H1 (cell line): ENCODE measurements around the gene PIGH. TPM values are rescaled to one million over a fixed set of nuclear protein-coding genes. Genes with fewer than 3 reads are reported as not detected.

Experiments
- CTCF ChIA-PET: fragments of 300-600 bp; sonication (Branson Sonifier 250); formaldehyde crosslinking; loops from one replicate; lab custom pipeline; 2021; ENCODE audit not compliant: partially characterized antibody; lab: Charles Lee
- POLR2A ChIA-PET: fragments of 300-600 bp; sonication (Branson Sonifier 250); formaldehyde crosslinking; loops from one replicate; lab custom pipeline; 2021; ENCODE audit warnings: inconsistent platforms; ENCODE audit not compliant: partially characterized antibody; lab: Charles Lee
- DNase-seq, 2 experiments: peaks; one replicate each; pipeline versions ENCODE4 v3.0.0 to v3.0.0-alpha.2; 2010 to 2022; ENCODE audit warnings: low spot score in 2 of 2, low read depth in 1 of 2, mixed read lengths in 1 of 2
- FAIRE-seq: peaks from 2 replicates; lab custom pipeline; 2011; peaks lifted over from hg19 to GRCh38; lab: Jason Lieb, UNC
- H2AFZ ChIP-seq: 2 replicates; pipeline ENCODE4 v1.8.1; 2012; ENCODE audit warnings: low read length, inconsistent platforms
- H2AK5ac ChIP-seq: 2 replicates; pipeline ENCODE4 v1.6.1; 2013; ENCODE audit warnings: low read depth, low read length
- H2BK120ac ChIP-seq: replicated peaks from 2 replicates; pipeline ENCODE3; 2013; ENCODE audit warnings: low read depth, low read length, inconsistent platforms
- H2BK12ac ChIP-seq: 2 replicates; pipeline ENCODE4 v1.6.1; 2013; ENCODE audit warnings: low read depth, low read length
- H2BK15ac ChIP-seq: 2 replicates; pipeline ENCODE4 v1.6.1; 2013; ENCODE audit warnings: low read length
- H2BK20ac ChIP-seq: 2 replicates; pipeline ENCODE4 v1.6.1; 2013; ENCODE audit warnings: low read length
- H2BK5ac ChIP-seq: 2 replicates; pipeline ENCODE4 v1.6.1; 2013; ENCODE audit warnings: low read depth, low read length
- H3K14ac ChIP-seq: 2 replicates; pipeline ENCODE4 v1.6.1; 2013; ENCODE audit warnings: inconsistent platforms; ENCODE audit not compliant: insufficient read length
- H3K18ac ChIP-seq: 2 replicates; pipeline ENCODE4 v1.6.1; 2013; ENCODE audit warnings: low read length; ENCODE audit errors: extremely low read depth
- H3K23ac ChIP-seq: 2 replicates; pipeline ENCODE4 v1.6.1; 2013; ENCODE audit warnings: inconsistent platforms; ENCODE audit not compliant: insufficient read length
- H3K23me2 ChIP-seq: 2 replicates; pipeline ENCODE4 v1.6.1; 2013; ENCODE audit warnings: low read depth, low read length
- H3K27ac ChIP-seq: 2 replicates; pipeline ENCODE4 v1.6.1; 2011; ENCODE audit warnings: low read depth, low read length, inconsistent platforms
- H3K27me3 ChIP-seq, 4 experiments: replicated peaks in 1 of 4; 1 replicate in 1 of 4; 2 replicates in 3 of 4; pipeline versions ENCODE4 v1.6.1 to v1.8.1; 2011 to 2013; ENCODE audit warnings: low read length in 3 of 4, mild to moderate bottlenecking in 3 of 4, inconsistent platforms in 2 of 4, mixed read lengths in 2 of 4, moderate library complexity in 1 of 4; ENCODE audit not compliant: control insufficient read depth in 3 of 4, insufficient read depth in 3 of 4; ENCODE audit errors: extremely low read depth in 1 of 4
- H3K36me3 ChIP-seq, 4 experiments: 2 replicates each; pipeline versions ENCODE4 v1.6.1 to v1.8.1; 2011 to 2013; ENCODE audit warnings: mild to moderate bottlenecking in 4 of 4, low read length in 3 of 4, moderate library complexity in 2 of 4, control low read depth in 1 of 4, inconsistent platforms in 1 of 4; ENCODE audit not compliant: insufficient read depth in 4 of 4, control insufficient read depth in 2 of 4
- H3K4ac ChIP-seq: replicated peaks from 2 replicates; pipeline ENCODE3; 2013; ENCODE audit warnings: low read length, low read depth, mixed read lengths, inconsistent platforms; ENCODE audit not compliant: insufficient read length
- H3K4me1 ChIP-seq, 4 experiments: replicated peaks in 1 of 4; 1 replicate in 1 of 4; 2 replicates in 3 of 4; pipeline versions ENCODE4 v1.6.1 to v1.8.1; 2011 to 2013; ENCODE audit warnings: low read length in 3 of 4, inconsistent platforms in 2 of 4, mixed read lengths in 1 of 4; ENCODE audit not compliant: insufficient read depth in 4 of 4, control insufficient read depth in 3 of 4
- H3K4me2 ChIP-seq, 2 experiments: 2 replicates each; pipeline versions ENCODE4 v1.6.1 to v1.8.1; 2011 to 2013; ENCODE audit warnings: low read depth in 2 of 2, low read length in 2 of 2, control low read depth in 1 of 2, inconsistent platforms in 1 of 2, mild to moderate bottlenecking in 1 of 2; ENCODE audit not compliant: insufficient read depth in 1 of 2
- H3K4me3 ChIP-seq, 4 experiments: fragments of 200-600, 300-600 bp in 1 of 4; sonication (generic), shearing (Covaris generic), sonication (Bioruptor Twin) in 1 of 4; 2 replicates each; pipeline versions ENCODE4 v1.5.1 to v1.8.1; 2011 to 2016; ENCODE audit warnings: low read length in 4 of 4, low read depth in 3 of 4, control low read depth in 2 of 4, inconsistent platforms in 2 of 4, mild to moderate bottlenecking in 2 of 4, mixed read lengths in 1 of 4, moderate library complexity in 1 of 4; ENCODE audit not compliant: insufficient read depth in 2 of 4; ENCODE audit errors: extremely low read depth in 1 of 4
- H3K56ac ChIP-seq: replicated peaks from 2 replicates; pipeline ENCODE3; 2013; ENCODE audit warnings: low read depth, mild to moderate bottlenecking, mixed read lengths, low read length, inconsistent platforms; ENCODE audit not compliant: insufficient read length
- H3K79me1 ChIP-seq: 2 replicates; pipeline ENCODE4 v1.6.1; 2013; ENCODE audit warnings: low read depth, low read length, control low read depth
- H3K79me2 ChIP-seq, 2 experiments: 2 replicates each; pipeline versions ENCODE4 v1.6.1 to v1.8.1; 2012 to 2013; ENCODE audit warnings: low read length in 2 of 2, mild to moderate bottlenecking in 2 of 2, inconsistent platforms in 1 of 2; ENCODE audit not compliant: insufficient read depth in 2 of 2, control insufficient read depth in 1 of 2
- H3K9ac ChIP-seq, 4 experiments: replicated peaks in 1 of 4; 1 replicate in 1 of 4; 2 replicates in 3 of 4; pipeline versions ENCODE4 v1.6.1 to v1.8.1; 2011 to 2013; ENCODE audit warnings: low read depth in 3 of 4, low read length in 3 of 4, control low read depth in 2 of 4, mild to moderate bottlenecking in 2 of 4, moderate library complexity in 2 of 4, inconsistent platforms in 1 of 4; ENCODE audit errors: extremely low read depth in 1 of 4
- H3K9me3 ChIP-seq, 2 experiments: 2 replicates each; pipeline versions ENCODE4 v1.6.1 to v1.8.1; 2012 to 2013; ENCODE audit warnings: mild to moderate bottlenecking in 2 of 2, moderate library complexity in 2 of 2, control low read depth in 1 of 2, inconsistent platforms in 1 of 2, low read depth in 1 of 2, low read length in 1 of 2, mixed read lengths in 1 of 2; ENCODE audit not compliant: insufficient read depth in 2 of 2
- H4K20me1 ChIP-seq, 2 experiments: replicated peaks in 1 of 2; 2 replicates each; pipeline versions ENCODE3 to v1.8.1; 2011 to 2013; ENCODE audit warnings: inconsistent platforms in 2 of 2, low read length in 2 of 2, mild to moderate bottlenecking in 1 of 2; ENCODE audit not compliant: insufficient read depth in 2 of 2, control insufficient read depth in 1 of 2
- H4K5ac ChIP-seq: 2 replicates; pipeline ENCODE4 v1.6.1; 2013; ENCODE audit warnings: low read length, low read depth, mixed read lengths, inconsistent platforms; ENCODE audit not compliant: insufficient read length
- H4K8ac ChIP-seq: 2 replicates; pipeline ENCODE4 v1.8.0; 2013; ENCODE audit warnings: mild to moderate bottlenecking, moderate library complexity, low read length, inconsistent platforms; ENCODE audit not compliant: insufficient read depth; ENCODE audit errors: extremely low read depth
- H4K91ac ChIP-seq: replicated peaks from 2 replicates; pipeline ENCODE3; 2013; ENCODE audit warnings: low read length, mixed read lengths, inconsistent platforms; ENCODE audit not compliant: insufficient read length
- BRCA1 ChIP-seq: IDR thresholded peaks from 2 replicates; pipeline ENCODE4 v1.6.1; 2012; ENCODE audit warnings: low read depth, low read length, improper control_type of control experiment
- CEBPB ChIP-seq: IDR thresholded peaks from 2 replicates; pipeline ENCODE4 v1.6.1; 2012; ENCODE audit warnings: low read depth, low read length
- CTBP2 ChIP-seq: IDR thresholded peaks from 2 replicates; pipeline ENCODE4 v1.7.0; 2011; ENCODE audit warnings: borderline replicate concordance, mild to moderate bottlenecking, moderate library complexity, mixed read lengths, low read length; ENCODE audit not compliant: insufficient read depth, insufficient read length
- EZH2 ChIP-seq: fragments of 200-600 bp; sonication (generic); IDR thresholded peaks from 2 replicates; pipeline ENCODE4 v1.7.1; 2012; ENCODE audit warnings: low read depth, mild to moderate bottlenecking, moderate library complexity, low read length, inconsistent platforms; ENCODE audit not compliant: severe bottlenecking
- GABPA ChIP-seq: IDR thresholded peaks from 2 replicates; pipeline ENCODE4 v1.6.1; 2011; ENCODE audit warnings: mild to moderate bottlenecking, low read length, moderate library complexity, borderline replicate concordance; ENCODE audit not compliant: insufficient read depth
- SIX5 ChIP-seq: IDR thresholded peaks from 2 replicates; pipeline ENCODE4 v1.6.1; 2011; ENCODE audit warnings: mild to moderate bottlenecking, low read depth, low read length
- SP1 ChIP-seq: IDR thresholded peaks from 2 replicates; pipeline ENCODE4 v1.6.1; 2011; ENCODE audit warnings: low read depth, low read length
- SP2 ChIP-seq: IDR thresholded peaks from 2 replicates; pipeline ENCODE4 v1.6.1; 2012; ENCODE audit warnings: mild to moderate bottlenecking, low read length, inconsistent platforms
- ZNF274 ChIP-seq: IDR thresholded peaks from 2 replicates; pipeline ENCODE4 v1.7.0; 2012; ENCODE audit warnings: low read length, borderline replicate concordance; ENCODE audit errors: extremely low read depth
- WGBS, 2 experiments: shearing (Covaris generic) in 1 of 2; methylation state at CpG; one replicate each; pipeline versions ENCODE4 v1.1.6 to v1.1.7; 2013 to 2015; ENCODE audit warnings: low lambda C conversion rate in 2 of 2, mixed read lengths in 2 of 2, inconsistent platforms in 1 of 2, low coverage in 1 of 2, missing lambda C conversion rate in 1 of 2; ENCODE audit not compliant: insufficient replicate concordance in 2 of 2, insufficient coverage in 1 of 2, insufficient read length in 1 of 2; ENCODE audit errors: extremely low coverage in 1 of 2, missing lambda C conversion rate in 1 of 2; 5-methylcytosine and 5-hydroxymethylcytosine counted together
- polyA plus RNA-seq, 7 experiments: library from polyadenylated mRNA; depleted of rRNA in 3 of 7; stranded (reverse) in 5 of 7; unstranded in 2 of 7; fragments of >200 nt in 5 of 7; fragments of 200-250 nt in 2 of 7; gene quantifications; 1 replicate in 5 of 7; 2 replicates in 1 of 7; 4 replicates in 1 of 7; pipeline versions ENCODE4 v1.2.1 to v1.2.3, GENCODE V29; 2011 to 2013; ENCODE audit warnings: missing spikeins in 2 of 7, mixed read lengths in 2 of 7
- total RNA-seq: library from RNA; stranded (reverse); fragmentation: NEBNext Ultra II Directional; extraction: Animal tissue kit (Norgen Biotek cat#: 25700); gene quantifications from 2 replicates; pipeline ENCODE4 v1.2.1, GENCODE V29; 2021

The PIGH gene
- total and polyA plus RNA-seq, 2 of the 8 experiments (the other 6 are each of a cell fraction or from before 2014, with no cell fraction given) = 7.2 to 8.6 TPM

DNA sequence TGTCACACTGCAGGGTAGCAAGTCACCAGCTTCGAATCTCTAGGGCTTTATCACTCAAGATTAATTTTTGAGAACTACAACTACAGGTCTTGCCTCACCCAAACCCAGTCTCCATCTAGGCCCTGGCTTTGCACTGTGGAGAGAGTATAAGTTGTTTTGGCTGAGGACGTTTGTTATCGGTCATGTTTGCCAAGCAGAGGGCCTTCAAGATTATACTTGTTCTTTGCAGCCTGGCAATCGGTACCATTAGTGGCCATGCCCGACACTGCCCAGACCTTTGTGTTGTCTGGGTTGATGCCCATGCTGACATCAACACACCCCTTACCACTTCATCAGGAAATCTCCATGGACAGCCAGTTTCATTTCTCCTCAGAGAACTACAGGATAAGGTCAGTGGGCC lies 45.3 kb upstream of the PIGH start:
- H3K4me3 ChIP-seq = no peak overlapping the region
- no peak for FAIRE-seq

More for the DNA sequence above, 45.3 kb upstream of the PIGH start:
- no peak for DNase-seq
- H3K4me2 ChIP-seq = no peak overlapping the region
- no peaks in the 10 kb centered on the region for H3K23me2 ChIP-seq
- H4K91ac ChIP-seq = no peak overlapping the region
- H4K8ac ChIP-seq = no peak overlapping the region
- 89% methylated on average over 5 of the region's 5 CpGs; no CpG with 5 or more reads in 1 of the 2 experiments for WGBS, 2 experiments
- ChIA-PET CTCF (interaction anchor here (0.6 to 1.9 kb wide), 4 partner anchors 16 to 74 kb away, joined by 3 to 6 read pairs (median 5); no protein-coding TSS in a partner anchor), POLR2A (interaction anchor here (0.7 to 2.1 kb wide), 2 partner anchors 8 to 1049 kb away, joined by 3 to 5 read pairs; no protein-coding TSS in a partner anchor)
- no peak overlapping the region for H3K27ac ChIP-seq
- H2AFZ ChIP-seq = no peak overlapping the region
- no peak overlapping the region for H4K5ac ChIP-seq
- H3K9me3 ChIP-seq = no peaks in the 10 kb centered on the region
- no peak overlapping the region for H3K9ac ChIP-seq
- no peak for TF ChIP-seq SIX5
- TF ChIP-seq GABPA = no peak
- TF ChIP-seq CEBPB = no peak
- TF ChIP-seq SP2 = no peak
- no peak for TF ChIP-seq SP1
- no peak for TF ChIP-seq ZNF274
- no peak for TF ChIP-seq BRCA1
- TF ChIP-seq EZH2 = no peak
- no peak for TF ChIP-seq CTBP2
- no peak overlapping the region for H2AK5ac ChIP-seq
- H2BK12ac ChIP-seq = no peak overlapping the region
- H2BK20ac ChIP-seq = no peak overlapping the region
- H3K79me2 ChIP-seq = no peaks in the 10 kb centered on the region
- no peaks in the 10 kb centered on the region for H3K4me1 ChIP-seq
- no peak overlapping the region for H2BK15ac ChIP-seq
- no peak overlapping the region for H2BK5ac ChIP-seq
- no peaks in the 10 kb centered on the region for H4K20me1 ChIP-seq
- H3K23ac ChIP-seq = no peak overlapping the region
- H3K56ac ChIP-seq = no peak overlapping the region
- H3K4ac ChIP-seq = no peak overlapping the region
- H3K27me3 ChIP-seq = no peaks in the 10 kb centered on the region
- H3K79me1 ChIP-seq = no peaks in the 10 kb centered on the region
- no peak overlapping the region for H3K18ac ChIP-seq
- H3K36me3 ChIP-seq = peaks cover 6 to 43% (median 35%) of the 10 kb centered on the region in 4 experiments
- no peak overlapping the region for H2BK120ac ChIP-seq
- H3K14ac ChIP-seq = no peak overlapping the region
